ACC112 (cell line): ENCODE data around the gene C2orf81.
A peak's percentile ranks its signal among the peaks of the same experiment; 100 is the strongest.
"Not testable (repeated sequence)": the region's sequence is repeated elsewhere in the genome, so short reads cannot be mapped to it uniquely, and the experiment has no call there.

Experiments
- H2AFZ ChIP-seq: fragments of 200-600 bp; sonication (generic); one replicate; pipeline ENCODE4 v1.6.0; 2017; ENCODE audit warnings: antibody characterized with exemption, low read length; ENCODE audit not compliant: unreplicated experiment
- H3K27ac ChIP-seq: fragments of 200-600 bp; sonication (generic); 2 replicates; pipeline ENCODE4 v1.5.1; 2014; ENCODE audit warnings: low read depth, mild to moderate bottlenecking, antibody characterized with exemption, low read length, moderate library complexity
- H3K27me3 ChIP-seq: fragments of 200-600 bp; sonication (generic); 2 replicates; pipeline ENCODE4 v1.6.1; 2014; ENCODE audit warnings: mild to moderate bottlenecking, antibody characterized with exemption, low read length, moderate library complexity, mixed read lengths; ENCODE audit not compliant: insufficient read depth
- H3K36me3 ChIP-seq: fragments of 200-600 bp; sonication (generic); 2 replicates; pipeline ENCODE4 v1.6.1; 2016; ENCODE audit warnings: mild to moderate bottlenecking, antibody characterized with exemption, low read length, moderate library complexity, mixed read lengths; ENCODE audit not compliant: insufficient read depth
- H3K4me1 ChIP-seq: fragments of 200-600 bp; sonication (generic); one replicate; pipeline ENCODE4 v1.6.1; 2016; ENCODE audit warnings: low read length, mixed read lengths; ENCODE audit not compliant: insufficient read depth, unreplicated experiment, control insufficient read depth
- H3K4me3 ChIP-seq: fragments of 200-600 bp; sonication (generic); 2 replicates; pipeline ENCODE4 v1.5.1; 2014; ENCODE audit warnings: mild to moderate bottlenecking, low read depth, low read length
- H3K79me2 ChIP-seq: fragments of 200-600 bp; sonication (generic); one replicate; pipeline ENCODE4 v1.6.0; 2016; ENCODE audit warnings: low read length; ENCODE audit not compliant: control insufficient read depth, unreplicated experiment, insufficient read depth

C2orf81 gene

DNA sequence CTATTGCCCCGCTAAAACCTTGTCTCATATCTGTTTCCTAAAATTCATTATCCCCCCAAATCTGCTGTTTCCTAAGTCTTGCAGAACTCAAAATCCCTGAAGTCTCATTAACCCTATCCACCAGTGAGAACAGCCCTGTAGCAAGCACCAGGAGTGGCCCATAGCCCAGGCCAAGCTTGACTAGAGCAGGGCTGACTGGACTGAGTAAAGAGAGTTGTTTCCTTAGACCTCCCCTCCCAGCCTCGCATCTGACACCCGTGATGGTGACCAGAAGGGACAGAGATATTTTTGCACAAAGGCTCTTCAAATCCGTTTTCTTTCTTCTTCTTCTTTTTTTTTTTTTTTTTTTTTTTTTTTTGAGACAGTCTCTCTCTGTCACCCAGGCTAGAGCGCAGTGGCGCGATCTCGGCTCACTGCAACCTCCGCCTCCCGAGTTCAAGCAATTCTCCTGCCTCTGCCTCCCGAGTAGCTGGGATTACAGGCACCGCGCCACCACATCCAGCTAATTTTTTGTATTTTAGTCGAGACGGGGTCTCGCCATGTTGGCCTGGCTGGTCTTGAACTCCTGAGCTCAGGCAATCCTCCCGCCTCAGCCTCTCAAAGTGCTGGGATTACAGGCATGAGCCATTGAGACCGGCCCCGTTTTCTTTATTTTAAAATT, 846 bp downstream of the C2orf81 start:
- not testable (repeated sequence) for H3K4me1 ChIP-seq, H3K36me3 ChIP-seq, H3K27me3 ChIP-seq, H3K79me2 ChIP-seq
- peak overlapping the region; percentile 92 for H3K4me3 ChIP-seq
- peak overlapping the region; percentile 70 for H2AFZ ChIP-seq
- H3K27ac ChIP-seq: peak overlapping the region; percentile 82

DNA sequence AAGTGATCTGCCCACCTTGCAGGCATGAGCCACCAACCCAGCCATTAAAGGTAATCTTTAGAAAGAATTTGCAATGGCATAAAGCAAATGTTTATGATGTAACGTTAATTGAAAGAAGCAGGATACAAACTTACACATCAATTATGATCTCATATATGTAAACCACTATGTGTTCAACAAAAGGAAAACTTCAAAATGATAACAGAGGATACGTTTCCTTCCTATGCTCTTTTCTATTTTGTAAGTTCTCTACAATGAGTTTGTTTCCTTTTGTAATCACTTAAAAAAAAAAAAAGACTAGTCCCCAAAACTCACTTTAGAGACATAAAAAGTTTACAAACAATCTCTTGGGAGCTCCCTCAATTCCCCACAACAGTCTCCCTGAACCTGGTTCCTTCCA, 1.4 kb downstream of the C2orf81 start:
- no peaks in the 10 kb centered on the region for H3K27me3 ChIP-seq
- H2AFZ ChIP-seq: no peak overlapping the region
- H3K79me2 ChIP-seq: no peaks in the 10 kb centered on the region
- no peak overlapping the region for H3K4me3 ChIP-seq
- H3K27ac ChIP-seq: no peak overlapping the region
- H3K4me1 ChIP-seq: peaks cover 3% of the 10 kb centered on the region
- H3K36me3 ChIP-seq: peaks cover 1% of the 10 kb centered on the region; the same call in 1 of the 2 replicates

DNA sequence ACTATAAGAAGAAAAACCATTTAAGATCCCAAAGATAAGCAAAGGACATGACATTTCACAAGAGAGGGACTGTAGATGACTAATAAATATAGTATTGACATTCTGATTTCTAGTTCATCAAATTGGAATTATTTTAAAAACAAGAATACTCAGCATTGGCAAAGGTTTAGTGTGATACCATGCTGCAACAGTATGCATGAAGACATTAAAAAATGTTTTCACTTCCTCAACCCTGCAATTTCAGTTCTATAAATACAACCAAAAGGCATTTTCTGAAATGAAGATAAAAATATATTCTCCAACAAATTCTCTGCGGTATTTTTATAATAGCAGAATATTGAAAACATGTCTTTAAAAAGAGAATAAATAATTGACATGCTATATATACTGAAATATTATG, 2.1 kb downstream of the C2orf81 start:
- Histone ChIP-seq H3K27ac (no peak overlapping the region), H3K4me3 (no peak overlapping the region), H3K4me1 (peaks cover 3% of the 10 kb centered on the region), H2AFZ (no peak overlapping the region), H3K27me3 (peaks cover 3% of the 10 kb centered on the region; the same call in 1 of the 2 replicates), H3K79me2 (no peaks in the 10 kb centered on the region), H3K36me3 (no peaks in the 10 kb centered on the region)

DNA sequence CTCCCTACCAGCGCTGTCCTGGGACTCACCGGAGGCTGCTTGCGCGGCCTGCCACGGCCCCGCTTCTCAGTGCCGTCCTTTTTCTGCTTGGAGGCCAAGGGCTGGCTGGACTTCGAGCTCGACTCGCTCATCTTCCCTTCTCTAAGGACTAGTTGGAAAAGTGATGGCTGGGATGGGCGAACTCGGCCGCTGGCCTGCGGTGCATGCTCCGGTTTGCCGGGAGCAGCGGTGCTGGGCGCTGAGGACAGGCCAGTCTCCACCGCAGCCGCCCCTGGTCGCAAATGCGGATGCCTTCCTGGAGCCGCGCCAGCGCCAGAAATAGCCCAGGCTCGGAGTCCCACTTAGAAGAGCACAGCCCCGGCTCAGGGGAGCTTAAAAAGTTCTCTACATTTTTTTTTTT, 3.1 kb downstream of the C2orf81 start:
- no peak overlapping the region for H3K4me3 ChIP-seq
- no peak overlapping the region for H3K27ac ChIP-seq
- no peaks in the 10 kb centered on the region for H3K79me2 ChIP-seq
- H2AFZ ChIP-seq: no peak overlapping the region
- H3K4me1 ChIP-seq: peaks cover 3% of the 10 kb centered on the region
- peaks cover 3% of the 10 kb centered on the region; the same call in 1 of the 2 replicates for H3K27me3 ChIP-seq
- no peaks in the 10 kb centered on the region for H3K36me3 ChIP-seq

DNA sequence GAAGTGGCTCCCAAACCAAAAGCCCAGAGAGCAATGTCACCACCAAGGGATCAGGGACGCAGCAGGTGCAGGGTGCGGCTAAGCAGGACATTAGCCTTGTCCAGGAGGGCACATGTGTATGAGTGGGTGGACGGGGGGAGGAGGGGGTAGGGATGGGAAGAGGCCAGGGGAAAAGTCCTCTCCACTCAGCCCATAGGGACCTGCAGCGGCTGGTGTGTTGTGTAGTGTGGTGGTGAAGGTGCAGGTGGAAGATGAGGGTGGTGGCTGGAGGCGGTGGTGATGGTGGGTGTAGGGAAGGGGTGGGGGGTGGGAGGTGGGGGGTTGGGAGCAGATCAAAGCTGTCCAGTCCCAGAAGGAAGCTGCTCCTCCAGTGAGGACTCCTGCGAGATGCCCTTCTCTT, 3.7 kb downstream of the C2orf81 start:
- Histone ChIP-seq H3K36me3 (no peaks in the 10 kb centered on the region), H3K27ac (no peak overlapping the region), H3K79me2 (no peaks in the 10 kb centered on the region), H3K27me3 (peaks cover 3% of the 10 kb centered on the region; the same call in 1 of the 2 replicates), H2AFZ (no peak overlapping the region), H3K4me3 (no peak overlapping the region), H3K4me1 (peaks cover 3% of the 10 kb centered on the region)

DNA sequence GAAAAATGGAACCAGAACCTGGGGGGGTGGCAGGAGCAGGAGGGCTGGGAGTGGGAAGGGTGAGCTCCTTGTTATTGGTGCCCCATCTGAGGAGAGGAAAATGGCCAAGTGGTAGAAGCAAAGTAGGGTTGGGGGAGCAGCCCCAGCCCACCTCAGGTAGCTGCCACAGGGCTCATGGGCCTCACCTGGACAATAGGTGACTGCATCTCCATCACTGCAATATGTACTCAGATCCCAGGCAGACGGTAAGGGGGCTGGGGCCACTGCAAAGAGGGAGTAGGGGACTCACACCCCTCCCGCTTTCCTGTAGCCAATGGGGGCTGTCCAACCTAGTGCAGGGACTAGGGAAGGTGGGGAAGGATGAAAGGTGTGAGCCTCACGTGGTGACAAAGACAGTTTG, 4.2 kb downstream of the C2orf81 start:
- Histone ChIP-seq H3K27me3 (peaks cover 3% of the 10 kb centered on the region; the same call in 1 of the 2 replicates), H2AFZ (no peak overlapping the region), H3K27ac (no peak overlapping the region), H3K79me2 (no peaks in the 10 kb centered on the region), H3K4me1 (peaks cover 3% of the 10 kb centered on the region), H3K4me3 (no peak overlapping the region), H3K36me3 (no peaks in the 10 kb centered on the region)

GRCh38 chr2:74416778-74417177, 4.6 kb downstream of the C2orf81 start:
- Histone ChIP-seq H3K79me2 (no peaks in the 10 kb centered on the region), H3K4me3 (no peak overlapping the region), H3K27ac (no peak overlapping the region), H3K36me3 (no peaks in the 10 kb centered on the region), H3K27me3 (peaks cover 3% of the 10 kb centered on the region; the same call in 1 of the 2 replicates), H3K4me1 (peaks cover 3% of the 10 kb centered on the region), H2AFZ (no peak overlapping the region)

GRCh38 chr2:74415762-74416395, 5.5 kb downstream of the C2orf81 start:
- H3K36me3 ChIP-seq: no peaks in the 10 kb centered on the region
- peak overlapping the region; percentile 74 for H3K4me3 ChIP-seq
- no peak overlapping the region for H3K27ac ChIP-seq
- peak overlapping the region; percentile 53 for H2AFZ ChIP-seq
- no peaks in the 10 kb centered on the region for H3K79me2 ChIP-seq
- H3K27me3 ChIP-seq: peaks cover 3% of the 10 kb centered on the region; the same call in 1 of the 2 replicates
- peaks cover 3% of the 10 kb centered on the region for H3K4me1 ChIP-seq

- Histone ChIP-seq H3K79me2 (no peaks in the 10 kb centered on the region), H3K27me3 (peaks cover 3% of the 10 kb centered on the region; the same call in 1 of the 2 replicates), H2AFZ (peak overlapping the region; percentile 53), H3K4me1 (peaks cover 3% of the 10 kb centered on the region), H3K27ac (no peak overlapping the region), H3K36me3 (no peaks in the 10 kb centered on the region), H3K4me3 (peak overlapping the region; percentile 74)
These were observed 6.3 kb downstream of the C2orf81 start for GRCh38 chr2:74414881-74415761.

DNA sequence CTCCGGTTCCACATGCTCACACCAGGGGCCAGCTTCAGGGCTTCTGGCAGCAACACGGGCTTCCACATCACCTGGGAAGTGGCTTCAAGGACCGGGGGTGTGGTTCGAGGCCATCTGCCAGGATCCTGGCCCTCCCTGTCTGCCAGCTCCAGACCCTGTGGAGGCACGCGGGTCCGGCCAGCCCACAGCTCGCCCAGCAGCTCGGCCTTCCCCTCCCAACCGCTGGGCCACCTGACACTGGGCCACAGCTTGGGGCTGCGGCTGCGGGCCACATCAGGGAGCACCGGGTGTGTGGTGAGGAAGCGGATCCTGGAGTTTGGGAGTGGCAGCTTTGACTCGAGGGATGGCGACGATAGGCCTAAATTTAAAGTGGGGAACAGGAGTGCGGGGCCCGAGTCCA, 7.0 kb downstream of the C2orf81 start:
- Histone ChIP-seq H2AFZ (peak overlapping the region; percentile 53), H3K27ac (no peak overlapping the region), H3K4me3 (peak overlapping the region; percentile 74), H3K27me3 (peaks cover 3% of the 10 kb centered on the region; the same call in 1 of the 2 replicates), H3K36me3 (no peaks in the 10 kb centered on the region), H3K4me1 (peaks cover 3% of the 10 kb centered on the region), H3K79me2 (no peaks in the 10 kb centered on the region)
